DND-41 (cell line): ENCODE data around the gene IFT122.

Experiments
- ATAC-seq: fragments of 200-7000 bp; cut with Tn5 transposase; 3 replicates; pipeline ENCODE4 v1.9.1; 2021; ENCODE audit warnings: low read depth; ENCODE audit not compliant: insufficient read depth
- DNase-seq: peaks from one replicate; pipeline ENCODE4 v3.0.0-alpha.2; 2020
- H2AFZ ChIP-seq: 2 replicates; pipeline ENCODE4 v1.6.0; 2012; ENCODE audit warnings: low read depth, low read length
- H3K27ac ChIP-seq: 2 replicates; pipeline ENCODE4 v1.5.1; 2012; ENCODE audit warnings: low read length, inconsistent platforms
- H3K27me3 ChIP-seq: fragments of 200-600 bp; sonication (generic); 2 replicates; pipeline ENCODE4 v1.6.0; 2012; ENCODE audit warnings: low read length, mild to moderate bottlenecking, inconsistent platforms; ENCODE audit not compliant: insufficient read depth, poor library complexity
- H3K36me3 ChIP-seq: 2 replicates; pipeline ENCODE4 v1.5.1; 2012; ENCODE audit warnings: low read length, inconsistent platforms; ENCODE audit not compliant: insufficient read depth
- H3K4me1 ChIP-seq: 2 replicates; pipeline ENCODE4 v1.5.1; 2012; ENCODE audit warnings: mild to moderate bottlenecking, low read length; ENCODE audit not compliant: insufficient read depth
- H3K4me2 ChIP-seq: 2 replicates; pipeline ENCODE4 v1.6.0; 2012; ENCODE audit warnings: mild to moderate bottlenecking, moderate library complexity, low read length, inconsistent platforms; ENCODE audit not compliant: insufficient read depth
- H3K4me3 ChIP-seq, 2 experiments: fragments of 200-600 bp in 1 of 2; shearing (Covaris generic) in 1 of 2; 2 replicates each; pipeline ENCODE4 v1.5.1; 2012 to 2016; ENCODE audit warnings: inconsistent platforms in 2 of 2, low read length in 2 of 2, mild to moderate bottlenecking in 2 of 2, low read depth in 1 of 2, moderate library complexity in 1 of 2
- H3K79me2 ChIP-seq: 2 replicates; pipeline ENCODE4 v1.6.0; 2012; ENCODE audit warnings: low read length, inconsistent platforms; ENCODE audit not compliant: insufficient read depth
- H3K9ac ChIP-seq: 2 replicates; pipeline ENCODE4 v1.6.0; 2012; ENCODE audit warnings: low read depth, mild to moderate bottlenecking, inconsistent platforms, low read length, moderate library complexity
- H3K9me3 ChIP-seq: 2 replicates; pipeline ENCODE4 v1.5.1; 2012; ENCODE audit warnings: low read length, moderate library complexity, mild to moderate bottlenecking, inconsistent platforms; ENCODE audit not compliant: insufficient read depth, severe bottlenecking
- H4K20me1 ChIP-seq: 2 replicates; pipeline ENCODE4 v1.6.0; 2012; ENCODE audit warnings: low read length; ENCODE audit not compliant: insufficient read depth
- EZH2 ChIP-seq: IDR thresholded peaks from 3 replicates; pipeline ENCODE4 v1.6.1; 2012; ENCODE audit warnings: borderline replicate concordance, low read depth, mild to moderate bottlenecking, moderate library complexity, low read length, inconsistent platforms; ENCODE audit not compliant: severe bottlenecking
- TF ChIP-seq, protein P1 (sequence below): IDR thresholded peaks from 2 replicates; pipeline ENCODE4 v1.5.1; 2012; ENCODE audit warnings: borderline replicate concordance, low read length, moderate library complexity, mild to moderate bottlenecking; ENCODE audit not compliant: poor library complexity, severe bottlenecking; ENCODE audit errors: extremely low read depth

Gene IFT122

DNA sequence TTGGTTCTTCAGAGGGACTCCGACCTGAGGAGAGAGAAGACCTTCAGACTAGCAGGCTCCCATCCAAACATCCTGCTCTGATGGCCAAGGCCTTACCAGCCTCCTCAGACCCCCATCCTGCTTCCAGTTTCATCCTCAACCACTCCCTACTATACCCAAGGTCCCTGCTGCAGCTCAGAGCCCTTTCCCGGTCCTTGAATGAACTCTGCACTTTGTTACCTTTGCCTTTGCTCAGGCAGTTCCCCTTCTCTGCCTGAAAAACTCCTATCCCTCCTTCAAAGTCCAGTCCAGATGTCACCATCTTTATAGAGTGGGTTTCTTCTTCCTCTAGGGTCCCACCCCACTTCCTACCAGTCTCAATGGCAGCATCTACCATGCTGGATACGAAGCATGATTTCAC is 24.6 kb upstream of the IFT122 start:
- Histone ChIP-seq H3K4me1 (no peaks in the 10 kb centered on the region), H3K36me3 (no peaks in the 10 kb centered on the region), H4K20me1 (no peaks in the 10 kb centered on the region), H3K4me2 (no peak overlapping the region), H3K79me2 (no peaks in the 10 kb centered on the region), H3K4me3 (no peak overlapping the region), H3K9me3 (no peaks in the 10 kb centered on the region), H3K27ac (no peak overlapping the region), H3K9ac (no peak overlapping the region), H2AFZ (no peak overlapping the region), H3K27me3 (no peaks in the 10 kb centered on the region)
- ATAC-seq (no peak), DNase-seq (no peak)
- TF ChIP-seq, protein P1, sequence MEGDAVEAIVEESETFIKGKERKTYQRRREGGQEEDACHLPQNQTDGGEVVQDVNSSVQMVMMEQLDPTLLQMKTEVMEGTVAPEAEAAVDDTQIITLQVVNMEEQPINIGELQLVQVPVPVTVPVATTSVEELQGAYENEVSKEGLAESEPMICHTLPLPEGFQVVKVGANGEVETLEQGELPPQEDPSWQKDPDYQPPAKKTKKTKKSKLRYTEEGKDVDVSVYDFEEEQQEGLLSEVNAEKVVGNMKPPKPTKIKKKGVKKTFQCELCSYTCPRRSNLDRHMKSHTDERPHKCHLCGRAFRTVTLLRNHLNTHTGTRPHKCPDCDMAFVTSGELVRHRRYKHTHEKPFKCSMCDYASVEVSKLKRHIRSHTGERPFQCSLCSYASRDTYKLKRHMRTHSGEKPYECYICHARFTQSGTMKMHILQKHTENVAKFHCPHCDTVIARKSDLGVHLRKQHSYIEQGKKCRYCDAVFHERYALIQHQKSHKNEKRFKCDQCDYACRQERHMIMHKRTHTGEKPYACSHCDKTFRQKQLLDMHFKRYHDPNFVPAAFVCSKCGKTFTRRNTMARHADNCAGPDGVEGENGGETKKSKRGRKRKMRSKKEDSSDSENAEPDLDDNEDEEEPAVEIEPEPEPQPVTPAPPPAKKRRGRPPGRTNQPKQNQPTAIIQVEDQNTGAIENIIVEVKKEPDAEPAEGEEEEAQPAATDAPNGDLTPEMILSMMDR = no peak
- no peak for TF ChIP-seq EZH2

GRCh38 chr3:129415830-129416229 is 24.2 kb upstream of the IFT122 start:
- Histone ChIP-seq H3K27me3 (no peaks in the 10 kb centered on the region), H3K9me3 (no peaks in the 10 kb centered on the region), H2AFZ (no peak overlapping the region), H3K4me1 (no peaks in the 10 kb centered on the region), H3K27ac (no peak overlapping the region), H4K20me1 (no peaks in the 10 kb centered on the region), H3K79me2 (no peaks in the 10 kb centered on the region), H3K9ac (no peak overlapping the region), H3K36me3 (no peaks in the 10 kb centered on the region), H3K4me2 (no peak overlapping the region), H3K4me3 (no peak overlapping the region)
- TF ChIP-seq, protein P1 = no peak
- TF ChIP-seq EZH2 = no peak
- ATAC-seq (no peak), DNase-seq (no peak)

GRCh38 chr3:129416415-129416814 is 23.6 kb upstream of the IFT122 start:
- H3K4me2 ChIP-seq = no peak overlapping the region
- ATAC-seq (no peak), DNase-seq (no peak)
- no peaks in the 10 kb centered on the region for H3K36me3 ChIP-seq
- H3K79me2 ChIP-seq = no peaks in the 10 kb centered on the region
- no peaks in the 10 kb centered on the region for H3K27me3 ChIP-seq
- H4K20me1 ChIP-seq = no peaks in the 10 kb centered on the region
- no peak overlapping the region for H3K9ac ChIP-seq
- no peak for TF ChIP-seq EZH2
- TF ChIP-seq, protein P1 = no peak
- no peak overlapping the region for H2AFZ ChIP-seq
- no peaks in the 10 kb centered on the region for H3K9me3 ChIP-seq
- no peak overlapping the region for H3K4me3 ChIP-seq
- no peaks in the 10 kb centered on the region for H3K4me1 ChIP-seq
- no peak overlapping the region for H3K27ac ChIP-seq

DNA sequence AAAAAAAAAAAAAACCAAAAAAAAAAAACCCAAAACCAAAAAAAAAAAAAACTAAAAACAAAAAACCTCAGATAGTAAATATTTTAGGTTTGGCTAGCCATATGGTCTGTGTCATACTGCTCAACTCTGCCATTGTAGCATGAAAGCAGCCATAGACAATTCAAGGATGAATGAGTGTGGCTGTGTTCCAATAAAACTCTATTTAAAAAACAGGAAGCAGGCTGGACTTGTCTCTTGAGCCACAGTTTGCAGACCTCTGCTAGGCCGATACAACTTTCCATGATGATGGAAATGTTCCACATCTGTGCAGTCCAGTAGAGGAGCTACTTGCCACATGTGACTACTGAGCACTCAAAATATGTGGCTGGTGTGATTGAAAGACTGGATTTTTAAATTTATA is 22.7 kb upstream of the IFT122 start:
- no peaks in the 10 kb centered on the region for H3K79me2 ChIP-seq
- H4K20me1 ChIP-seq = no peaks in the 10 kb centered on the region
- H3K27ac ChIP-seq = no peak overlapping the region
- no peaks in the 10 kb centered on the region for H3K36me3 ChIP-seq
- no peaks in the 10 kb centered on the region for H3K9me3 ChIP-seq
- no peaks in the 10 kb centered on the region for H3K4me1 ChIP-seq
- no peak overlapping the region for H3K4me3 ChIP-seq
- DNase-seq (no peak), ATAC-seq (no peak)
- H3K27me3 ChIP-seq = no peaks in the 10 kb centered on the region
- H3K4me2 ChIP-seq = no peak overlapping the region
- H3K9ac ChIP-seq = no peak overlapping the region
- TF ChIP-seq, protein P1 = no peak
- TF ChIP-seq EZH2 = no peak
- H2AFZ ChIP-seq = no peak overlapping the region
